Activated T-cell treated with anti-CD3 and anti-CD28 coated beads for 48 hours (primary cell): ENCODE measurements around the gene ABCC5.

Source experiments
- DNase-seq: peaks from one replicate; pipeline ENCODE4 v3.0.0-alpha.2; 2020; ENCODE audit warnings: low read depth

Gene ABCC5

DNA sequence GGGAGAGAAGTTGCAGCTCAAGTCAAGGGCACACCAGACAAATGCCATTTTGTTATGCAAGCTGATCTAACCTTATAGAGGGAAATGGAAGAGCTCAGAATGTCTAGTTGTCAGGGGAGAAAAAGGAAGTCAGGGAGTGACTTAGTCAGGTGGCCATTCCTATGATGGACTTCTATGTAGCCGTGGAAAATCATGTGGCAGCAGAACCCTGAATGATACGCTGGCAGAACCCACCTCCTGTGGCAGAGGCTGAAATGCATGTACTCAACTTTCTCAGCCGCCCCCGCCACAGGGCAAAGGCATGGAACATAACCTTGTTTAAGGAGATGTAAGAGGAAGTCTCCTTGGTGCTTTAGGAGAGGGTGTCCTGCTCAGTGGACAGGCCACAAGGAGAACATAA is 95.3 kb downstream of the ABCC5 start:
- DNase-seq = no peak

DNA sequence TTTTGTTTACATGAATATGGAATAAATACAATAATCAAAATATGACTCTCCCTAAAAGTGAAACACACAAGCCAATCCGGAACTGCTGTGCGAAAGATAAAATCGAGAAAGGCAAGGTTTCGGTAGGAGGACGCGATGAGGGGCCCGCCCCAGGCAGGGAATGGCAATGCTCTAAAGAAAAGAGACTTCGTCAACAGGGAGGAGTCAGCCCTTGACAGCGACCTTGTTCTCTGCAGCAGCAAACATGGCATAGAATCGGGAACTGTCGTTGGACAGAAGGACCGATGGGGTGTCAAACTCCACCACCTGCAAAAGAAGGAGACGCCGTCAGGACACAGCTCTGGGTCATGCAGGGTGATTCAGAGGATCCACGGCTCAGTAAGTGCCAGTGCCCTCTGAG is 96.6 kb downstream of the ABCC5 start:
- no peak for DNase-seq

GRCh38 chr3:183920416-183920815 is 97.3 kb downstream of the ABCC5 start:
- no peak for DNase-seq

GRCh38 chr3:183918178-183918577 is 99.5 kb downstream of the ABCC5 start:
- no peak for DNase-seq

DNA sequence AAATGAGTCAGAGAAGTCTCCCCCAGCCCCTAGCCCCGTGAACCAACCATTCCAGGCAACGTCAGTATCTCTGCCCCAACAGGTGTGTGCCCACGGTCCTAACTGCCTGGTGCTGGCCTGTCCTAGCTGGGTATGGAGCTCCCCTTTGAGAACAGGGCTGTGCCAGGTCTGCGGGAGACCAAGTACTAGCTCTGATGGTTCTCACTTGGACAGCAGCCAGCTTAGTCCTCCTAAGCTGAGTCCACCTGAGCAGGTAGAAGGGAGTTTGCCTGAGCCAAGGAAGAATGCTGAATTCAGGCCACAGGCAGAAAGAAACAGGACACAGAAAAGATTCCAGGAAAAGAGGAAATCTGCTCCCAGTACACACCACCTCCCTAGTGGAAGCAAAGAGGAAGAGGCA is 99.9 kb downstream of the ABCC5 start:
- no peak for DNase-seq

GRCh38 chr3:183914856-183915255 is 102.8 kb downstream of the ABCC5 start:
- DNase-seq = no peak

DNA sequence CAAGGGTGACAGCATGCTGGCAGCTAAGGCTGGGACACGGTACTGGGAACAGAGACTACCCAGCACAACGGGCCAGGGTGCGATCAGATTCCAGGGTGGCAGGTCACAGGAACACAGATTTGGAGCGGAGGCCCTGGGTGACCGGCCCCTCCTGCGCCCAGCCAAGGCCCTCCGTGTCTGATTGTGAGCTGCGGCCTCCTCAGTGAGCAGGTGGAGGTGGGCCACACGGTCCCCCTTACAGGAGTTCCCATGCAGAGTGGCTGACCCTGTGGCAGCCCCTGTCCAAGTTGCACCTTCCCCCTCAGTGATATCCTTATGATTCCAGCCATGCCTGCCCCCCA is 104.1 kb downstream of the ABCC5 start:
- DNase-seq = no peak

DNA sequence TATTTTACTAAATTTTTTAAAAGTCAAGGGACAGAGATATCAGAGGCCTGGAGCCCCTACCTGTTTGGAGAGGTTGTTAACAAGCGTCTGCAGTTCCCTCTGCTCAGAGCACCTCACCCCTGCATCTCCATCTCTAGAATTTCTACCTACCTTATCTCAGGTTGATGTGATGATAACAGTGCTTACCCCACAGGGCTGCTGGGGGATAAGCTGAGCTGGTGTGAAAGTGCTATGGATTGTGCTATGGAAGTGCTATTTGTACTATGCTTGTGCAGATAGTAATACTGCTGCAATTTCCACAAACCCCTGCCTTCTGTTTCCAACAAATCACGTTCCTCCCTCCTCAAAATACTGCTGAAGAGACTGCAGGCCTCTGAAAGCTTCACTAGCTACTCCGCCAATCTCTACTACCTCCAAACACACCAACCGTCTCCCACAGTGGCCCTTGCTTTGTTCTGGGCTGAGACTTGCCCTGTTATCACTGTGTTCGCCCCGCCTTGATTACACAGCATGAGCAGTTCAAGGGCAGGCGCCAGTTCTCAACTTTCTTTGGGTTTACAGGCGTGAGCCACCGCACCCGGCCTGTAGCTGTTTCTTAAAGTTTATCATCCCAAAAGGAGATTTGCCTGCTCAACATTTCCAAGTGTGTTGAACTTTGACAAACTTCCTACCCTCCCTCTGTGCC is 104.6 kb downstream of the ABCC5 start:
- no peak for DNase-seq

- DNase-seq = no peak
Observed at GRCh38 chr3:183911763-183912506, 105.7 kb downstream of the ABCC5 start.

GRCh38 chr3:183911087-183911486 is 106.6 kb downstream of the ABCC5 start:
- no peak for DNase-seq

GRCh38 chr3:183909030-183909600 is 108.6 kb downstream of the ABCC5 start:
- DNase-seq = no peak

DNA sequence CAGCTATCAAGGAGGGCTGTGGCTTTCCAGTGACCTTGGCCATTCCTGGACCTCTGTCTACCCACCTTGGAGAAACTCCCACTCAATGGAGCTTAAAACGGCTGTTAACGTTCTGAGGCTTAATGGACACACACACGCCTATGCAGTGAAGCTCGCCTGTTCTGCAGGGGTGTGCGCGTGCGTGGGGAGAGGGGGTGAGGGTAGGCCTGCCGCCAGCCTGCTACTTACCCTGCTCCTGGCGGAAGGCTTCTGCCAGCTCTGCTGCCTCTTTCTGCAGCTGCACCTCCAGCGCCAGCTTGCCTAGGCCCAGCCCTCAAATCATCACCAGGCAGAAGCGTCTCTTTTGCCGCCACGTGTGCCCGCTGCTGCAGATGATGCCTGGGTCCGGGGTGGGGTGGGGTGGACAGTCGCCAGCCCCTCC is 109.8 kb downstream of the ABCC5 start:
- DNase-seq = no peak

- DNase-seq = no peak
Observed at GRCh38 chr3:183907176-183907575, 110.5 kb downstream of the ABCC5 start.

DNA sequence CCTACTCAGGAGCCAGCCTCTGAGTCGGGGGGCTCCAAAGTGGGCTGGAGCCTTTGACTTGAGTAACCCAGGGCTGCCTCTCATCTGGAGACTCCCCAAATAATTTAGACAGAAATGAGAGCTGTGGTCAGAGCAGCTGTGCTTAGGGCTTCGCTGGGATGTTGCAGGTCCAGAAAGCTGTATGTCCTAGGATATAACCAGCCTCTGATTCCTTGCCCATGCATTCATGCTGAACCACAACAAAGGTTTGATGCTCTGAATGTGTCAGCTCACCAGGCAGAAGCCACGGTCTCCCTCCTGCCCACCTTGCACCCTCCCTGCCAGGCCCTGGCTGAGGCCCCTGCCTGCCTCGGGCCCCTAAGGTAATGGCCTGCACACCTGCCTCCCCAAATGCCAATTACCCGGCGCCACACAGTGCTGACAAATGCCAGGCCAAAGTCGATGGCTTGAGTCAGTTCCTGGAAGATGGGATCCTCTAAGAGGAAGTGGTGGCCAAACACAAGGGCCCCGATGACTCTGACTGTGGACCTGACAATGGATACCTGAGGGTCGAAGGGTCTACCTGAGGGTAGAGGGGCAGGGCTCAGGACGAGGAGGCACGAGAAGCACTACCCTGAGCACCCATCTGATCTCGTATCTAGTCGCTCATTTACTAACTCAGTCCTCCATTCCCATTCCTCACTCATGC is 111.3 kb downstream of the ABCC5 start:
- no peak for DNase-seq

DNA sequence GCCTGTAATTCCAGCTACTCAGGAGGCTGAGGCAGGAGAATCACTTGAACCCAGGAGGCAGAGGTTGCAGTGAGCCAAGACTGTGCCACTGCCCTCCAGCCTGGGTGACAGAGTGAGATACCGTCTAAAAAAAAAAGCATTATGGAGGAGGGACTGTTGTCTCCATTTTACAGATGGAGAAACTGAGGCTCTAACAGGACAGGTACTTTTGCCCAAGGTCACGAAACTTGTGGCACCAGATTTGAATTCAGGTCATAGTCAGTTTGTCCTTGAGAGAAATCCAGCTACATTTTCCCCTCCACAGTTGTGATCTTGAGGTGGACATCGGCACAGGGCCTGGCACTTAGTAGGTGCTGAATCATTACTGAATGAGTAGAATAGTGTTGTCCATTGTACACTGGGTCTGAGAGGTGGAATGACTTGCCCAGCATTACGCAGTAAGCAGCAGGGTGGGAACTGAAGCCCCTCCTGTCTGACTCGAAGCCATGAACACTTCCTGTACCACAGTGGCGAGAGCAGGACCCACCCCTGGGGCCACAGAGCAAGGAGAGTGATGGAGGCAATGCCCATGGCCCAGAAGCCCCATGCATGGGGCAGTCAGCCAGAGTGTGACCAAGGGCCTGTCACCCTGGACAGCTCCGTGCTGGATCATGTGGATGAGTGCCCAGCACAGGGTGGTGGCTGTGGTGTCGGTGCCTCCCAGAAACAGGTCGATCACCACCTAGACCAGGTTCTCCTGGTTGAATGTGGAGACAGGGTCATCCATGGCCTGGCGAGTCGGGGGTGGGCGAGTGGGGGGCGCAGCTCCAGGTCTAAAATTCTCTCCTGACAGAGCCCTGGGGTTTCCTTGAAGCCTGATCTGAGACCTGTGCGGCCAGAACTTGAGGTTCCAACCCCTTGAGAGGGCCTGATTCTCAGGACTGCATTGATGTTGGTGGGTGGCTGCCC is 112.6 kb downstream of the ABCC5 start:
- no peak for DNase-seq

GRCh38 chr3:183898028-183898431 is 119.7 kb downstream of the ABCC5 start:
- DNase-seq = no peak

DNA sequence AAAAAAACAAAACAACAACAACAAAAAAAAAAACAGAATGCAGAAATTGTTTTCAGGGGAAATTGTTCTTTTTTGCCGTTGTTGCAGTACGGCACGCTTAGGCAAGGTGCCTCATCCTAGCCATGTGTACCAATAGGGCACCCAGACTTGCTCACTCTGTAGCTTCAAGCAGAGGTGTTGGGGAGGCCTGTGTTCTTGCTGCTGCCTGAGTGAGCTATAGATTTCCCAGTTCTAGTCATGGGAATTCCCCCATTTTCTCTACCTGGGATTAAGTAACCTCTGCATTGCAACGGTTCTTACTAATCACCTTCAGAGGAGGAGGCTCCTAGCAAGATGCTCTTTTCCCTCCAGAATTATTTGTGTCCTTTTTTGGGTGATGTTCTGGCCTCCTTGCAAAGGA is 120.1 kb downstream of the ABCC5 start:
- DNase-seq = no peak

- no peak for DNase-seq
Observed at GRCh38 chr3:183896610-183897009, 121.1 kb downstream of the ABCC5 start.

DNA sequence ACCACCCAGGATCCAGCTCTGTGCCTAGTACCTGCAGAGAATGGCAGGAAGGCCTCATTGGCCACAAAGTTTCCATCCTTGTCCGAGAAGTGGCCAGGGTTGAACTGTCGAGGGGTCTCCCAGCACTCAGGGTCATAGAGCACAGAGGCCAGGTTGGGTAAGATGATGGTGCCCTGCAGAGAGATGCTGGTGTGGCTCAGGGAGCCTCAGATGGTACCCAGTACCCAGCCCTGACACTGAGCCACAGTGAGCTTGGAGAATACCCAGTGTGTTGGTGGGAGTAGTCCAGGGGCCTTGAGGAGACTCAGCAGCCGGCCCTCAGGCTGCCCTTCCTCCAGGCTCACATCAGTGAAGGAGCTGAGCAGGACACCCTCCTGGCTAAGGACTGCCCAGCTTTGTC is 121.5 kb downstream of the ABCC5 start:
- no peak for DNase-seq

GRCh38 chr3:183895774-183896173 is 121.9 kb downstream of the ABCC5 start:
- no peak for DNase-seq

DNA sequence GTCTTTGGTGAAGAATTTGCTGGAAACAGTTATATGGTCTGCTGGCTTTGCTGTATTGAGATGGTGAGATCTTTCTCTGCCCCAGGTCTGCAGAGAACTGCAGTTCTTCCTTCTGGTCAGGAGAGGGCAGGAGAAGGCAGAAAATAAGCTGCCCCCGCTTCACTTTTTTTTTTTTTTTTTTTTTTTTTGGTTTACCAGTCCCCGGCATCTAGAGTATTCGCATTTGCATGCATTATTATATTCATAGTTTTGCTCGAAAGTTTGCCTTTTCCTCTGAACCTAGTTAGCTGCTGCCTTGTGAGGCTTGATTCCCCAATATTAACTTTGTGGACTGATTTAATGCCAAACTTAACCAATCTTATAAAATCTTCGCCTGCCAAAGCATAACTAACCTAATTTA is 122.4 kb downstream of the ABCC5 start:
- no peak for DNase-seq
